Left colon (tissue), 2 donors: ENCODE results near the gene FRMD4A. TPM values are rescaled to one million over a fixed set of nuclear protein-coding genes. Genes with fewer than 3 reads are reported as not detected.
"Not testable (repeated sequence)": the region's sequence is repeated elsewhere in the genome, so short reads cannot be mapped to it uniquely, and the experiment has no call there.

Source experiments
- ATAC-seq: fragments of 200-7000 bp; cut with Tn5 transposase; one replicate; pipeline ENCODE4 v1.9.1; 2020; ENCODE audit warnings: mild to moderate bottlenecking, moderate library complexity
- DNase-seq, 2 donors: peaks; one replicate each; pipeline ENCODE4 v3.0.0-alpha.2; 2020
- intact Hi-C, 2 donors: fragments of 100-400 bp; cut with DNase I in 1 of 2; cut with micrococcal nuclease in 1 of 2; formaldehyde crosslinking; loops; one replicate each; pipeline versions ENCODE4 v1.11.2 to v1.14.0; 2022; cut with DNase I, micrococcal nuclease
- total RNA-seq, 2 donors: library from RNA; stranded (reverse); fragmentation: NEBNext Ultra II Directional; extraction: Animal tissue kit (Norgen Biotek cat#: 25700); gene quantifications; one replicate each; pipeline ENCODE4 v1.2.1, GENCODE V29; 2021
- donor health status: DM: no; HTN: no; CAD: no.
- donor health status: DM: yes; HTN: yes; CAD: no.

FRMD4A gene
- total RNA-seq, 2 donors from 2014 or later: 5.1 to 11.2 TPM

GRCh38 chr10:14050598-14050997, 280.1 kb downstream of the FRMD4A start:
- intact Hi-C loops: no loop called here
- ATAC-seq (peak; percentile 51), DNase-seq (peak in 1 of 2 donors; percentile 27)

- DNase-seq (no peak), ATAC-seq (peak; percentile 60)
- intact Hi-C loops: no loop called here
Measured at GRCh38 chr10:14048930-14049613, 281.7 kb downstream of the FRMD4A start.

- intact Hi-C loops: no loop called here
Measured at GRCh38 chr10:14047431-14047830, 283.3 kb downstream of the FRMD4A start.

GRCh38 chr10:14042051-14042450, 288.7 kb downstream of the FRMD4A start:
- DNase-seq, ATAC-seq, intact Hi-C loops: not testable (repeated sequence)

More at GRCh38 chr10:14047431-14047830, 283.3 kb downstream of the FRMD4A start:
- ATAC-seq (no peak), DNase-seq (no peak)

GRCh38 chr10:14040787-14041631, 289.7 kb downstream of the FRMD4A start:
- intact Hi-C loops: no loop called here
- DNase-seq: no peak
- ATAC-seq: no peak

GRCh38 chr10:14039968-14040668, 290.6 kb downstream of the FRMD4A start:
- ATAC-seq (no peak), DNase-seq (no peak)
- intact Hi-C loops: no loop called here

- intact Hi-C loops: no loop called here
- no peak for ATAC-seq
- no peak for DNase-seq
Measured at GRCh38 chr10:14036233-14036632, 294.5 kb downstream of the FRMD4A start.

GRCh38 chr10:14035506-14035905, 295.2 kb downstream of the FRMD4A start:
- ATAC-seq: no peak
- no peak for DNase-seq

GRCh38 chr10:14032406-14032998, 298.2 kb downstream of the FRMD4A start:
- intact Hi-C loops: no loop called here
- ATAC-seq (no peak), DNase-seq (no peak)

More at GRCh38 chr10:14035506-14035905, 295.2 kb downstream of the FRMD4A start:
- intact Hi-C loops: no loop called here

- ATAC-seq: no peak
- no peak for DNase-seq
- intact Hi-C loops: no loop called here
Measured at GRCh38 chr10:14026325-14026724, 304.4 kb downstream of the FRMD4A start.

- intact Hi-C loops: no loop called here
- no peak for DNase-seq
- ATAC-seq: no peak
Measured at GRCh38 chr10:14025283-14026189, 305.2 kb downstream of the FRMD4A start.

GRCh38 chr10:14024329-14025202, 306.2 kb downstream of the FRMD4A start:
- ATAC-seq: no peak
- DNase-seq: peak; percentile 11 to 33
- intact Hi-C loops: no loop called here

GRCh38 chr10:14023673-14024328, 306.9 kb downstream of the FRMD4A start:
- intact Hi-C loops: no loop called here
- ATAC-seq: no peak
- DNase-seq: no peak

- ATAC-seq: no peak
- intact Hi-C loops: no loop called here
- DNase-seq: no peak
Measured at GRCh38 chr10:14022954-14023672, 307.6 kb downstream of the FRMD4A start.

- ATAC-seq (no peak), DNase-seq (no peak)
- intact Hi-C loops: no loop called here
Measured at GRCh38 chr10:14022052-14022451, 308.7 kb downstream of the FRMD4A start.

GRCh38 chr10:14020037-14020664, 310.6 kb downstream of the FRMD4A start:
- ATAC-seq: no peak
- intact Hi-C loops: no loop called here
- DNase-seq: no peak
